ENCODE results near the gene RAB38.

The RAB38 gene

GRCh38 chr11:88174709-88175568, at the start of gene RAB38:
Gene RAB38 (minus strand): TSS chr11:88175443. CDS start chr11:88175384, 59 bp downstream.
- no peak for DNase-seq (ENCODE audit: low read depth)
- no peak for TF ChIP-seq CTCF (IDR thresholded peaks at IDR 0.05; ENCODE audit: low read depth, low read length, missing control alignments)
- H3K4me3 ChIP-seq (ENCODE audit: low read depth, low read length), result peak within 1 kb of the TSS; percentile 42

- H3K4me3 ChIP-seq (ENCODE audit: low read depth, low read length), result no peak overlapping the region
- DNase-seq (ENCODE audit: low read depth), result no peak
- no peak for TF ChIP-seq CTCF (IDR thresholded peaks at IDR 0.05; ENCODE audit: low read depth, low read length, missing control alignments)
Observed at GRCh38 chr11:88213406-88213805, 38.2 kb upstream of the RAB38 start.

- no peak for TF ChIP-seq CTCF (IDR thresholded peaks at IDR 0.05; ENCODE audit: low read depth, low read length, missing control alignments)
- no peak overlapping the region for H3K4me3 ChIP-seq (ENCODE audit: low read depth, low read length)
- no peak for DNase-seq (ENCODE audit: low read depth)
Observed at GRCh38 chr11:88212300-88212699, 37.1 kb upstream of the RAB38 start.

- no peak for TF ChIP-seq CTCF (IDR thresholded peaks at IDR 0.05; ENCODE audit: low read depth, low read length, missing control alignments)
- no peak overlapping the region for H3K4me3 ChIP-seq (ENCODE audit: low read depth, low read length)
- DNase-seq (ENCODE audit: low read depth), result no peak
Observed at GRCh38 chr11:88208745-88209144, 33.5 kb upstream of the RAB38 start.

DNA sequence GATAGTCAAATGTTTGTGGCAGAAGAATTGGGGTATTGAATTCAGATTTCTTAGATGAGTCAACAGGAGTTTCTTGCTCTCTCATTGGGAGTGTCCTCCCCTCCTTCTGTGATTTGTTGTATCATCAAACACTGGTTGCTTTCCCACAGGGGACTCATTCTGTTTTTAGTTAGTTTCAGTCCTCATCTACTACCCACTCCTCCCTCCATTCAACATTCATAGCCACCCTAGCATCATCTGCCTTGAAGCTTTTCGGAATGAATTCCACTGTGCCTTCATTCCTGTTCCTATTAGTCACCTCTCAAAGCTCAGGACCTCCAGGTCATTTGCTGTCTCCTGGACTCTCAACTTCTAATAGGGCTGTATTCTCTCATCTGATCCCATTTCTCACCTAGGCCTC, 31.5 kb upstream of the RAB38 start:
- no peak for TF ChIP-seq CTCF (IDR thresholded peaks at IDR 0.05; ENCODE audit: low read depth, low read length, missing control alignments)
- H3K4me3 ChIP-seq (ENCODE audit: low read depth, low read length), result no peak overlapping the region
- no peak for DNase-seq (ENCODE audit: low read depth)

DNA sequence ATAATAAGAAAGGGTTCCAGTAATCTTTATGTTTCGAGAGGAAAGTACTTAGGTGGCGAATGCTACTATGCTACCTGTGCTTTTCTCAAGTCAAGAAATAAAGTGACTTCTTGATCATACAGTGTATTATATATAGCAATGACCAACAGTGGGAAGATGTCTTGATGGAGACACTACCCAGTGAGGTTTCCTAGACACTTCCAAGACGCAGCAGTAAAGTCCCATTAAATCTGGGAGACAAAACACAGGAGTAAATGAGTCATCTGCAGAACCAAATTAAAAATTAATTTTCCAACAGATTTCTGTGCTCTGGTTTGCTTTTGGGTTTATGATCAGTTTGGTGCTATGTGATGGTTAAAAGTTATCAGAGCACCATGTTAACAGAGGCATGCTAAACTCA, 29.1 kb upstream of the RAB38 start:
- no peak for DNase-seq (ENCODE audit: low read depth)
- no peak for TF ChIP-seq CTCF (IDR thresholded peaks at IDR 0.05; ENCODE audit: low read depth, low read length, missing control alignments)
- H3K4me3 ChIP-seq (ENCODE audit: low read depth, low read length), result no peak overlapping the region

DNA sequence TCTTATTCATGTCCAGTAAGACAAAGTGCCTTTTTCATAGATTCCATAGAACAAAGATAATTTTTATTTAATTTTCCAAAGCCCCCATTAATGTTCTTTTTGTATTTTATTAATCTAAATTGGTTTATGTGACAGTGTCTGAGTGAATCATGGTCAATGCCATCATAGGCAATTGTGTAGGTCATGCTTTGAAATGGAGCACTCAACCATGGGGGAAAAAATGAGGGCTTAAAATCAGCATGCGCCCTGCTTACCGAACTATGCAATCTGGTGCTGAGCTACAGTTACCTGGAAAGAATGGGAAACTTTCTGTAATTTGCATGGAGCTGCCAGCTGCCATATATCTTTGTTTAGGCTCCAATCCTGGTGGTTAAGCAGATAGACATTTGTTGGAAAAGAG, 28.4 kb upstream of the RAB38 start:
- no peak overlapping the region for H3K4me3 ChIP-seq (ENCODE audit: low read depth, low read length)
- no peak for TF ChIP-seq CTCF (IDR thresholded peaks at IDR 0.05; ENCODE audit: low read depth, low read length, missing control alignments)
- no peak for DNase-seq (ENCODE audit: low read depth)

Measured in GM12864 (cell line).